ENCODE data around the gene KATNA1.

The KATNA1 gene

Small RNAs within 50 kb of the gene (small RNA-seq; reads per million reads assigned to genes)
- gene RF00019 (0 reads per million in 2 experiments), gene RF00410 (0 reads per million in 2 experiments)

Data from SK-N-DZ (cell line).